HEK293T (cell line): ENCODE results near the gene EXD1.

Source experiments
- FOXA1 ChIP-seq: fragments of 450-650 bp; IDR thresholded peaks from 2 replicates; pipeline ENCODE4 v1.6.1; 2016; ENCODE audit warnings: mild to moderate bottlenecking
- SP1 ChIP-seq: fragments of 450-650 bp; IDR thresholded peaks from 2 replicates; pipeline ENCODE4 v1.6.1; 2017

GRCh38 chr15:41205315-41205714 is 25.2 kb downstream of the EXD1 start:
- no peak for TF ChIP-seq SP1
- no peak for TF ChIP-seq FOXA1
